HFFc6 (cell line): Measurements from ENCODE around the gene COL5A2. TPM values are rescaled to one million over a fixed set of nuclear protein-coding genes. Genes with fewer than 3 reads are reported as not detected.

Source experiments
- DNase-seq: peaks from one replicate; pipeline ENCODE4 v3.0.0-alpha.2; 2018
- H3K27ac Mint-ChIP-seq: 2 replicates; pipeline ENCODE4 v1.8.0; 2020; ENCODE audit warnings: mild to moderate bottlenecking, mixed read lengths
- H3K27me3 Mint-ChIP-seq: 2 replicates; pipeline ENCODE4 v1.8.0; 2021; ENCODE audit warnings: mild to moderate bottlenecking, moderate library complexity, mixed read lengths; ENCODE audit not compliant: insufficient read depth
- H3K36me3 Mint-ChIP-seq: 2 replicates; pipeline ENCODE4 v1.8.0; 2021; ENCODE audit warnings: low read depth, mixed read lengths
- H3K4me1 Mint-ChIP-seq: 2 replicates; pipeline ENCODE4 v1.8.0; 2020; ENCODE audit warnings: low read depth, mixed read lengths
- H3K4me3 Mint-ChIP-seq: 2 replicates; pipeline ENCODE4 v1.8.0; 2020; ENCODE audit warnings: mild to moderate bottlenecking, moderate library complexity, mixed read lengths
- H3K9me3 Mint-ChIP-seq: 2 replicates; pipeline ENCODE4 v1.8.0; 2020; ENCODE audit warnings: mild to moderate bottlenecking, mixed read lengths
- total RNA-seq, 6 experiments: library from RNA; stranded (reverse); fragmentation: NEBNext Ultra II Directional; extraction: Animal tissue kit (Norgen Biotek cat#: 25700); gene quantifications; 2 replicates in 1 of 6; 3 replicates in 5 of 6; pipeline ENCODE4 v1.2.3, GENCODE V29; 2021
- TF ChIP-seq, protein P1 (sequence below): fragments of 200-600 bp; sonication (generic); IDR thresholded peaks from 2 replicates; pipeline ENCODE4 v1.5.0; 2021; ENCODE audit warnings: antibody characterized with exemption, mild to moderate bottlenecking

COL5A2 gene
- total RNA-seq, 6 experiments from 2014 or later, result 265 to 388 (median 303) TPM

DNA sequence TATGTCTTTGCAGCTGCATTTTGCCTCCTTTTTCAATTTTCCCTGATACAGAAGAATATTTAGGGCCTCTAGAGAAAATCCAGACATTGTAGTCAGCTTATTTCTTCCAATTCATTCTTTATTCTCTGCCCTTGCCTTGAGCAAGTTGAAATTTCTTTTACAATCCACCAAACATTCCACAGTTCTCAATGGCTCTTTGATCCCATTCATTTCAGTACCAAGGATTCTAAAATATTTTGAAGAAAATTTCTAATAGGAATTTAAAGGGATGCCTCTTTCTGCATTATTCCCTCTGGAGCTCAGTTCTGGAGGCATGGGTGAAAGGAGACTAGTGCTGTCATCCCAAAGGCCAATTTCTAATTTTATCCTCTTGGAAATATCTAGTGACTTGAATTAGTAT, 61.2 kb downstream of the COL5A2 start:
- peak overlapping the region; percentile 61 for H3K27ac Mint-ChIP-seq
- H3K36me3 Mint-ChIP-seq, result peaks cover 48% of the 10 kb centered on the region
- TF ChIP-seq, protein P1, sequence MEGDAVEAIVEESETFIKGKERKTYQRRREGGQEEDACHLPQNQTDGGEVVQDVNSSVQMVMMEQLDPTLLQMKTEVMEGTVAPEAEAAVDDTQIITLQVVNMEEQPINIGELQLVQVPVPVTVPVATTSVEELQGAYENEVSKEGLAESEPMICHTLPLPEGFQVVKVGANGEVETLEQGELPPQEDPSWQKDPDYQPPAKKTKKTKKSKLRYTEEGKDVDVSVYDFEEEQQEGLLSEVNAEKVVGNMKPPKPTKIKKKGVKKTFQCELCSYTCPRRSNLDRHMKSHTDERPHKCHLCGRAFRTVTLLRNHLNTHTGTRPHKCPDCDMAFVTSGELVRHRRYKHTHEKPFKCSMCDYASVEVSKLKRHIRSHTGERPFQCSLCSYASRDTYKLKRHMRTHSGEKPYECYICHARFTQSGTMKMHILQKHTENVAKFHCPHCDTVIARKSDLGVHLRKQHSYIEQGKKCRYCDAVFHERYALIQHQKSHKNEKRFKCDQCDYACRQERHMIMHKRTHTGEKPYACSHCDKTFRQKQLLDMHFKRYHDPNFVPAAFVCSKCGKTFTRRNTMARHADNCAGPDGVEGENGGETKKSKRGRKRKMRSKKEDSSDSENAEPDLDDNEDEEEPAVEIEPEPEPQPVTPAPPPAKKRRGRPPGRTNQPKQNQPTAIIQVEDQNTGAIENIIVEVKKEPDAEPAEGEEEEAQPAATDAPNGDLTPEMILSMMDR, result no peak
- peaks cover 5% of the 10 kb centered on the region for H3K27me3 Mint-ChIP-seq
- peaks cover 4% of the 10 kb centered on the region; the same call in 1 of the 2 replicates for H3K9me3 Mint-ChIP-seq
- H3K4me3 Mint-ChIP-seq, result peak overlapping the region; percentile 46
- H3K4me1 Mint-ChIP-seq, result peaks cover 95% of the 10 kb centered on the region
- no peak for DNase-seq

DNA sequence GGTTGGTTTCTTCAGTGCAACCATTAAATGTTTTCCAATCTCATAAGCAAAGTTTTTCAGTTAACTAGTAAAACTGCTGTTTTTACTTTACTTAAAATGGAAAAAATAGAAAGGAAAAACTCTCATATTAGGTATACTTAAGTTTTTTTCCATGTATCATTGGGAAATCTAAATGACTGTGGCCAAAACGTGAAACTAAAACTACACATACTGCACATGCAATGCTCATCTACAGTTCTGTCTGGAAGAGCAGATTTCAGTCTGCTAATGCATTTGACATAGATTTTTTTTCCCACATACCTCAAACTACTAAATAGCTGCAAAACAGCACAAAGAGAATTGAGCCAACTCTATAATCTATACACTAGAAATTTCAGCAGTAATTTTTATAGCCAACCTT, 62.6 kb downstream of the COL5A2 start:
- peaks cover 40% of the 10 kb centered on the region for H3K36me3 Mint-ChIP-seq
- peaks cover 3% of the 10 kb centered on the region; the same call in 1 of the 2 replicates for H3K27me3 Mint-ChIP-seq
- H3K4me3 Mint-ChIP-seq, result peak overlapping the region; percentile 61
- H3K4me1 Mint-ChIP-seq, result peaks cover 81% of the 10 kb centered on the region
- TF ChIP-seq, protein P1, result no peak
- DNase-seq, result no peak
- peak overlapping the region; percentile 87 for H3K27ac Mint-ChIP-seq
- peaks cover 4% of the 10 kb centered on the region; the same call in 1 of the 2 replicates for H3K9me3 Mint-ChIP-seq

DNA sequence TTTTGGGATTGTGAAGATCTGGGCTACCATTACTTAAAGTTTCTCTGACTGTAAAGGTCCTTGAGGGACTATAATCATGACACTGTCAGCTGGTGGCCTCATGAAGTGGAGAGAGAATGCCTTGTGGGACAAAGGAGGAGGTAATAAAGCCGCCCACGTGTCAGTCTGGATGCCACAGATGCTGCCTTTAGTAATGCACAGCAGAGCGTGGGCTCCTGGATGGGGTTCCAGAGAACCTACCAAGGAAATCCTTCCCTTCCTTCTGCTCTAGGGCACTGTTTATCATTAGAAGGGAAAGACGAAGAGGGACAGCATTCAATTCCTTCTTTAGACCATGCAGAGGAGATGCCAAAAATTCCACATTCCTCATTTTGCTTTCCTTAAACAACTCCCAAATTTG, 63.5 kb downstream of the COL5A2 start:
- Mint-ChIP-seq H3K4me3 (peak overlapping the region; percentile 61), H3K4me1 (peaks cover 79% of the 10 kb centered on the region), H3K27me3 (peaks cover 3% of the 10 kb centered on the region; the same call in 1 of the 2 replicates), H3K36me3 (peaks cover 36% of the 10 kb centered on the region), H3K27ac (peak overlapping the region; percentile 87), H3K9me3 (peaks cover 4% of the 10 kb centered on the region; the same call in 1 of the 2 replicates)
- TF ChIP-seq, protein P1, result no peak
- DNase-seq, result no peak

GRCh38 chr2:189115126-189115525, 64.4 kb downstream of the COL5A2 start:
- H3K27ac Mint-ChIP-seq, result peak overlapping the region; percentile 87
- H3K9me3 Mint-ChIP-seq, result peaks cover 4% of the 10 kb centered on the region; the same call in 1 of the 2 replicates
- H3K36me3 Mint-ChIP-seq, result peaks cover 36% of the 10 kb centered on the region
- peaks cover 77% of the 10 kb centered on the region for H3K4me1 Mint-ChIP-seq
- no peak for DNase-seq
- TF ChIP-seq, protein P1, result peak; percentile 65
- peaks cover 3% of the 10 kb centered on the region; the same call in 1 of the 2 replicates for H3K27me3 Mint-ChIP-seq
- peak overlapping the region; percentile 43; the same call in 1 of the 2 replicates for H3K4me3 Mint-ChIP-seq

DNA sequence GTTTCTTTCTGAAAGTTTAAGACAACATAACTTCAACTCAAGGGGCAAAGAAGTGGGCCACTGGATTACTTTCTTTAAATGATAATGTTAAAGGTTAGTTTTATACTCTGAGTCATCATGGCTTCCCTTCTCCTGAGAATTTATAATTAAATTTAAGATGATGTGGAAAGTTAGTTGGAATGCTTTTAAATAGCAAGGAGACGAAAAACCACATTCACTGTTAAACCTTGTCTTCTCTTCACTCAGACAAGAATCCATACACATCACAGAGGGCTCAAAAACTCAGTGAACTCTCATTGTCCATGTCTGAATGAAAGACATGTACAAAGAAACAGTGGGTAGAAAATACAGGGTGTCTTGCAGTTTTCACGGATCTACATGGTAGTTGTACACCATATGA, 65.6 kb downstream of the COL5A2 start:
- DNase-seq, result peak; percentile 32
- Mint-ChIP-seq H3K9me3 (peaks cover 2% of the 10 kb centered on the region; the same call in 1 of the 2 replicates), H3K4me3 (peak overlapping the region; percentile 55), H3K27ac (peak overlapping the region; percentile 79), H3K36me3 (peaks cover 40% of the 10 kb centered on the region), H3K4me1 (peaks cover 78% of the 10 kb centered on the region), H3K27me3 (peaks cover under 1% of the 10 kb centered on the region; the same call in 1 of the 2 replicates)
- TF ChIP-seq, protein P1, result no peak
